A673 (cell line): ENCODE measurements around the gene GRID1. TPM values are rescaled to one million over a fixed set of nuclear protein-coding genes. Genes with fewer than 3 reads are reported as not detected.

Experiments used
- BruUV-seq: library from RNA; stranded (reverse); fragments of 400-500 nt; replicated peaks from 2 replicates; lab custom pipeline; 2021; lab: Mats Ljungman, UMichigan
- CTCF ChIA-PET: fragments of 300-600 bp; sonication (Branson Sonifier 250); formaldehyde crosslinking; loops from one replicate; lab custom pipeline; 2022; ENCODE audit warnings: antibody characterized with exemption; lab: Charles Lee
- POLR2A ChIA-PET: fragments of 300-600 bp; sonication (Branson Sonifier 250); formaldehyde crosslinking; loops from one replicate; lab custom pipeline; 2022; ENCODE audit warnings: antibody characterized with exemption; ENCODE audit not compliant: low non-redundant PET; lab: Charles Lee
- DNase-seq: peaks from one replicate; pipeline ENCODE4 v3.0.0-alpha.2; 2015; ENCODE audit warnings: low spot score
- H3K27ac ChIP-seq: fragments of 200-600 bp; sonication (generic); 2 replicates; pipeline ENCODE4 v1.5.1; 2016; ENCODE audit warnings: mixed run types, low read depth, mild to moderate bottlenecking, mixed read lengths, antibody characterized with exemption, low read length; ENCODE audit not compliant: poor library complexity, severe bottlenecking
- H3K27me3 ChIP-seq: fragments of 200-600 bp; sonication (generic); replicated peaks from 2 replicates; pipeline ENCODE4 v1.6.1; 2017; ENCODE audit warnings: mixed run types, low read depth, mild to moderate bottlenecking, mixed read lengths, antibody characterized with exemption, low read length; ENCODE audit not compliant: insufficient read depth, poor library complexity
- H3K36me3 ChIP-seq: fragments of 200-600 bp; sonication (generic); 2 replicates; pipeline ENCODE4 v1.6.1; 2016; ENCODE audit warnings: mixed run types, mild to moderate bottlenecking, mixed read lengths, antibody characterized with exemption, low read length; ENCODE audit not compliant: insufficient read depth, poor library complexity, severe bottlenecking
- H3K4me1 ChIP-seq: fragments of 200-600 bp; sonication (generic); 2 replicates; pipeline ENCODE4 v1.6.1; 2017; ENCODE audit warnings: mixed run types, mild to moderate bottlenecking, mixed read lengths, antibody characterized with exemption, low read length; ENCODE audit not compliant: insufficient read depth, poor library complexity, severe bottlenecking
- H3K4me3 ChIP-seq: fragments of 200-600 bp; sonication (generic); 2 replicates; pipeline ENCODE4 v1.5.1; 2016; ENCODE audit warnings: low read depth, mixed run types, mild to moderate bottlenecking, mixed read lengths, low read length; ENCODE audit not compliant: poor library complexity, severe bottlenecking
- H3K9me3 ChIP-seq: fragments of 200-600 bp; sonication (generic); 2 replicates; pipeline ENCODE4 v1.6.1; 2016; ENCODE audit warnings: mixed run types, low read depth, mild to moderate bottlenecking, mixed read lengths, antibody characterized with exemption, low read length; ENCODE audit not compliant: poor library complexity, severe bottlenecking
- EZH2 ChIP-seq: fragments of 200-600 bp; sonication (generic); IDR thresholded peaks from 2 replicates; pipeline ENCODE4 v1.6.1; 2017; ENCODE audit warnings: borderline replicate concordance, low read depth, mild to moderate bottlenecking, mixed read lengths, antibody characterized with exemption, low read length; ENCODE audit not compliant: poor library complexity, severe bottlenecking
- intact Hi-C: fragments of 100-400 bp; cut with micrococcal nuclease; formaldehyde crosslinking; loops from one replicate; pipeline ENCODE4 v1.10.0; 2022; ENCODE audit not compliant: unreplicated experiment
- total RNA-seq: library from RNA; stranded (reverse); gene quantifications from 2 replicates; pipeline ENCODE4 v1.2.3, GENCODE V29; 2021
- TF ChIP-seq, protein P1 (sequence below): fragments of 300-800, 200-600 bp; sonication (generic); conservative IDR thresholded peaks from 2 replicates; pipeline ENCODE4 v1.5.1; 2017; ENCODE audit warnings: low read depth, mild to moderate bottlenecking, antibody characterized with exemption, low read length, moderate library complexity, mixed read lengths

Gene GRID1
- total RNA-seq, 1 experiment from 2014 or later: not detected

DNA sequence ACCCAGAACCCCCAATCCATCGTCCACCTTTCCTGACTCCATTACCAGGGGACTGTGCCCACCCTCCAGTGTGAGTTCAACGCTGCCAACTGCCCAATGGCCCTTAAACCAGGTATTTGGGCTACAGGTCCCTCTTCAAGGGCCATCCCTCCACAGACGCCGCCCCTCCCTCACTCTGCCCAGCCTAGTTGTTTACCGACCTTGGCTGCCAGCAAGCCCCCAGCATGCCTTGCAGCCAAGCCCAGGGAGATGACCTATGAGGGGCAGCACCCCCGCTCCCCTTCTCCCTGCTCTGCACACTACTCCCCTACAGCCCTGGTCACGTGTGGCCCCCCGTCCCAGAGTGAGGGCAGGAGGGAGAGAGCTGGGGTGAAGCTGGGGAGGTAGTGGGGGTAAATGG lies 147.3 kb downstream of the GRID1 start:
- no TSS peak for BruUV-seq
- peaks cover 7% of the 10 kb centered on the region for H3K27me3 ChIP-seq
- DNase-seq: no peak
- no peak overlapping the region for H3K27ac ChIP-seq
- ChIA-PET CTCF (no interaction called here), POLR2A (no interaction called here)
- intact Hi-C loops: no loop called here
- no peaks in the 10 kb centered on the region for H3K36me3 ChIP-seq
- TF ChIP-seq, protein P1, sequence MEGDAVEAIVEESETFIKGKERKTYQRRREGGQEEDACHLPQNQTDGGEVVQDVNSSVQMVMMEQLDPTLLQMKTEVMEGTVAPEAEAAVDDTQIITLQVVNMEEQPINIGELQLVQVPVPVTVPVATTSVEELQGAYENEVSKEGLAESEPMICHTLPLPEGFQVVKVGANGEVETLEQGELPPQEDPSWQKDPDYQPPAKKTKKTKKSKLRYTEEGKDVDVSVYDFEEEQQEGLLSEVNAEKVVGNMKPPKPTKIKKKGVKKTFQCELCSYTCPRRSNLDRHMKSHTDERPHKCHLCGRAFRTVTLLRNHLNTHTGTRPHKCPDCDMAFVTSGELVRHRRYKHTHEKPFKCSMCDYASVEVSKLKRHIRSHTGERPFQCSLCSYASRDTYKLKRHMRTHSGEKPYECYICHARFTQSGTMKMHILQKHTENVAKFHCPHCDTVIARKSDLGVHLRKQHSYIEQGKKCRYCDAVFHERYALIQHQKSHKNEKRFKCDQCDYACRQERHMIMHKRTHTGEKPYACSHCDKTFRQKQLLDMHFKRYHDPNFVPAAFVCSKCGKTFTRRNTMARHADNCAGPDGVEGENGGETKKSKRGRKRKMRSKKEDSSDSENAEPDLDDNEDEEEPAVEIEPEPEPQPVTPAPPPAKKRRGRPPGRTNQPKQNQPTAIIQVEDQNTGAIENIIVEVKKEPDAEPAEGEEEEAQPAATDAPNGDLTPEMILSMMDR: no peak
- no peak for TF ChIP-seq EZH2
- no peak overlapping the region for H3K4me3 ChIP-seq
- H3K9me3 ChIP-seq: no peaks in the 10 kb centered on the region
- no peaks in the 10 kb centered on the region for H3K4me1 ChIP-seq

DNA sequence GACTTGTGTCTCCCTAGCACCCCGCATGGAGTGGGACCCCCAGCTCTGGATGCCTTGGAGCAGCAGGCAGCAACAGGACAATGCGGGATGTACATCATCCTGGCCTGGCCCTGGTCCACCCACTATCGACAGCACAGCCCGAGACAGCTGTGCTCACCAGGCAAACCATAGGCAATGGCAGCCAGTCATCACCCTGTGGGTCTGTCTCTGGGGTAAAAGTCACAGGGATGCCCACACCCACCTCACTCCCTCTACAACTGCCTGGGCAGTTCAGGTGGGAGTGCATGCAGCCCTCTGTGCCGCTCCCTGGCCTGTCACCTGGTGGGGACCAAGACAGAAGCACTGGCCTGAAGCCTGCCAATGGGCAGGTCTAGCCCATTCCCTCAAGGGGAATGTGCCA lies 147.8 kb downstream of the GRID1 start:
- no TSS peak for BruUV-seq
- TF ChIP-seq, protein P1: no peak
- no peak for TF ChIP-seq EZH2
- Histone ChIP-seq H3K4me3 (no peak overlapping the region), H3K27me3 (peaks cover 7% of the 10 kb centered on the region), H3K36me3 (no peaks in the 10 kb centered on the region), H3K4me1 (no peaks in the 10 kb centered on the region), H3K9me3 (no peaks in the 10 kb centered on the region), H3K27ac (no peak overlapping the region)
- ChIA-PET CTCF (no interaction called here), POLR2A (no interaction called here)
- intact Hi-C loops: no loop called here
- no peak for DNase-seq

DNA sequence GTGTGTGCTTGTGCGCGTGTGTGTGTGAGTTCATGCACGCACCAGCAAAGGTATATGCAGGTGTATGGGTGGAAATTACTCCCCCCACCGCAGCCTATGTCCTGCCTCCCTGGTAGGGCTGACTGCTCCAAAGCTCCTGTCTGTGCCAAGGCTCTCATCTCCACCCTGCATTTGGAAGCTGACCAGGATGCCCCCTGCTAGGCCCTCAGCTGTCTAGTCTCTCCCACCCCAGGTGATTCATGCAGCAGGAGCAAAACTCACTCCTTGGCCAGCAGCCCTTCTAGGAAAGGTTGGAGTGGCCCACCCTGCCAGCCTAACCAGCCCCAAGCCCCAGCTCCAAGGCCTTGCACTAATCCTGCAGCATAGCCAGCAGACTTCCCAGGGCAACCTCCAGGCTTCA lies 148.4 kb downstream of the GRID1 start:
- TF ChIP-seq, protein P1: no peak
- TF ChIP-seq EZH2: no peak
- no peak for DNase-seq
- Histone ChIP-seq H3K9me3 (no peaks in the 10 kb centered on the region), H3K4me1 (no peaks in the 10 kb centered on the region), H3K4me3 (no peak overlapping the region), H3K27me3 (peaks cover 7% of the 10 kb centered on the region), H3K36me3 (no peaks in the 10 kb centered on the region), H3K27ac (no peak overlapping the region)
- BruUV-seq: no TSS peak
- ChIA-PET POLR2A (no interaction called here), CTCF (no interaction called here)
- intact Hi-C loops: no loop called here
